Measurements from ENCODE around the gene WRAP53. TPM values are rescaled to one million over a fixed set of nuclear protein-coding genes. Genes with fewer than 3 reads are reported as not detected.

Gene WRAP53
- total and polyA plus RNA-seq, 5 experiments from 2014 or later, result 9.8 to 14.1 (median 11.6) TPM

- Mint-ChIP-seq H3K4me3 (peak overlapping the region in 1 of 10 donors; percentile 10), H3K27ac (peak overlapping the region in 3 of 10 donors; percentile 14 to 48 (median 38)), H3K4me1 (peaks cover 17 to 38% (median 22%) of the 10 kb centered on the region in 4 donors)
These were observed 24.0 kb downstream of the WRAP53 start for GRCh38 chr17:7712111-7712771.

GRCh38 chr17:7713782-7714181 is 25.5 kb downstream of the WRAP53 start:
- Mint-ChIP-seq H3K4me1 (peaks cover 24 to 53% (median 34%) of the 10 kb centered on the region in 4 donors), H3K4me3 (peak overlapping the region in 2 of 10 donors; percentile 48 to 60), H3K27me3 (peaks cover 31 to 94% (median 65%) of the 10 kb centered on the region in 5 donors), H3K36me3 (no peaks in the 10 kb centered on the region), H3K9me3 (no peaks in the 10 kb centered on the region), H3K27ac (no peak overlapping the region)
- DNase-seq, result no peak
- POLR2A ChIA-PET, result no interaction called here
- no peak for ATAC-seq

More at GRCh38 chr17:7712111-7712771, 24.0 kb downstream of the WRAP53 start:
- no peaks in the 10 kb centered on the region for H3K36me3 Mint-ChIP-seq
- POLR2A ChIA-PET, result no interaction called here
- DNase-seq (peak in 1 of 10 donors; percentile 24), ATAC-seq (peak; percentile 49 to 61)
- H3K27me3 Mint-ChIP-seq, result peaks cover 24 to 91% (median 58%) of the 10 kb centered on the region in 5 donors
- no peaks in the 10 kb centered on the region for H3K9me3 Mint-ChIP-seq

DNA sequence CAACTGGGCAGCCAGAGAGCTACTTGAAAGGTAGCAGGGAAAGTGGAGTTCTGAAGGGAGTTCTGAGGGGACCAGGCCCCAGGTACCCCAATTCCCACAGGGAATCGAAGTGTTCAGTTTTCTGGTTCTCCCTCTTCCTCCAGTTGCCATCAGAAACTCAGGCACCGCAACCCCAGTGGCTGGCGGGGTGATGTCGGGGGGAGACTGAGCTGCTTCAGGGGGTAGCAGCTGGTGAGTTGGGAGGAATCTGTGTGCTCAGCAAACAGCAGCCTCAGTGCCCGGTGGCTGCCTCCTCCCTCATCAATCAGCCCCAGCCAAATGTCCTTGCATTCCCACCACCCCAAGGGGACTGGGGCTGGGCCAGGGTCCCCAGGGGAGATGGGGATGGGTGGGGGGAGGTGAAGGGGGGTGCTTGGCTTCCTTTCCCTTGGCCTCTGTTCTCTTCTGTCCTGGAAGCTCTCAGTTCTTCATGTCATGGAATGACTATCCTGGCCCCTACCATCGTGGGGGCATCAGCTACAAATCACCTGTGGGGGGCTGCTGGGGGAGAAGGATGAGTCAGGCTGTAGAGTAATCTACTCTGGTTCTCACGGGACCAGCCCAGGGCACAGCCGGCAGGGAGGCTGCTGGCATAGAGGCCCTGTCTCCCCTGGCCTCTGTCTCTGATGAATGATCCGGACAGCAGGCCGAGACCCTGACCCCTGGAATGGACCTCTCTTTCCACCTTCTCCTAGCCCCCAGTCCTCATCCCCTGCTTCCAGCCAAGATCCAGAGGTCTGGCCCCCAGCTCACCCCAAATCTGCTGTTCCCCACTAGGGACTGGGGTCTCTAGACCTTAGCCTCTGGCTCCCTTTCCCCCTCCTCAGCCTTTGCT is 26.7 kb downstream of the WRAP53 start:
- H3K27me3 Mint-ChIP-seq, result peaks cover 31 to 95% (median 62%) of the 10 kb centered on the region in 5 donors
- POLR2A ChIA-PET, result no interaction called here
- no peaks in the 10 kb centered on the region for H3K36me3 Mint-ChIP-seq
- H3K4me3 Mint-ChIP-seq, result peak overlapping the region in 1 of 10 donors; percentile 18
- peaks cover 23 to 52% (median 34%) of the 10 kb centered on the region in 4 donors for H3K4me1 Mint-ChIP-seq
- peak overlapping the region in 1 of 10 donors; percentile 53 for H3K27ac Mint-ChIP-seq
- no peaks in the 10 kb centered on the region for H3K9me3 Mint-ChIP-seq
- no peak for ATAC-seq
- DNase-seq, result no peak

DNA sequence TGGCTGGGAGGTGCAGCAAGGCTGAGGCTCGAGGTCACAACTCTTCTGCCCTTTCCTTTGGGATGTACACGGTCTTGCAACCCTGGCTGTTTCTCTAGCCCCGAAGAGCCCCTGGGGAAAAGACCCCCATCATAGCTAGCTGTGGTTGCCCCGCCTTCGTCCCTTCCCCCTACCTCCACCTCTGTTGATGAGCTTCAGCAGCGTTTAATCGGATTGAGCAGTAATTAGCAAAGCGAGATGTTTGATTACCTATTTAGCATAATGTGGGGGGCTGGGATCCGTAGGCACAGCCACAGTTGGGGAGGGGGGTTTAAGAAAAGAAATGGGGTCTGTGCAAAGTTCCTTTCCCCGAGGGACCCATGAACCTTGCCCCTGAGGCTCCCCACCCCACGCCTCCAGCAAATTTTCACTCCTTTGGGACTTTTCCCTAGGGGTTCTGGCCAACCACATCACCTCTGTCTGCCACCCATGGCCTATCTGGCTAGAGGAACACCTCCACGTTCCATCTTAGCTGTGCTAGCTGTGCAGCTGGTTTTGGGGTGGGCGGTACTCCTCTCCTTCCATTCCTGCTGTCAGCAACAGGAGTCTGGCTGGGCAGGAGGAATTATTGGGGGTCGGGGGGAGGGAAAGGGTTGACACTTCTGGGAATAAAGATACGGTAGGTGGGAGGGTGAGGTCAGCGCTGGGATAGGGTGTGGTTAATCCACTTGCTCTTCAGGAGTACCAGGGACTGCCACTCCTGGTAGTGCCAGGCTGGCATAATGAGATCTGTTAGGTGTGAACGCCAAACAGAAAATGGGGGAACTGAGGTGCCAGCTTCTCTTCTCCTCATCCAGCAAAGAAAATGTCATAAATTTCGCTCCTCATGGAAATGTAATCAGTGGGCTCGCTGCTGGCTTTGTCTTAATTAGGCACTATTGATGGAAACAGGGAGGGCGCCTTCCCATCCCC is 27.9 kb downstream of the WRAP53 start:
- DNase-seq (no peak), ATAC-seq (no peak)
- POLR2A ChIA-PET, result no interaction called here
- H3K36me3 Mint-ChIP-seq, result no peaks in the 10 kb centered on the region
- peaks cover 18 to 42% (median 24%) of the 10 kb centered on the region in 4 donors for H3K4me1 Mint-ChIP-seq
- peak overlapping the region in 7 of 10 donors; percentile 32 to 85 (median 58) for H3K4me3 Mint-ChIP-seq
- peaks cover 0 to 2% (median 0%) of the 10 kb centered on the region in 9 donors for H3K9me3 Mint-ChIP-seq
- H3K27ac Mint-ChIP-seq, result no peak overlapping the region
- H3K27me3 Mint-ChIP-seq, result peaks cover 38 to 95% (median 61%) of the 10 kb centered on the region in 5 donors

DNA sequence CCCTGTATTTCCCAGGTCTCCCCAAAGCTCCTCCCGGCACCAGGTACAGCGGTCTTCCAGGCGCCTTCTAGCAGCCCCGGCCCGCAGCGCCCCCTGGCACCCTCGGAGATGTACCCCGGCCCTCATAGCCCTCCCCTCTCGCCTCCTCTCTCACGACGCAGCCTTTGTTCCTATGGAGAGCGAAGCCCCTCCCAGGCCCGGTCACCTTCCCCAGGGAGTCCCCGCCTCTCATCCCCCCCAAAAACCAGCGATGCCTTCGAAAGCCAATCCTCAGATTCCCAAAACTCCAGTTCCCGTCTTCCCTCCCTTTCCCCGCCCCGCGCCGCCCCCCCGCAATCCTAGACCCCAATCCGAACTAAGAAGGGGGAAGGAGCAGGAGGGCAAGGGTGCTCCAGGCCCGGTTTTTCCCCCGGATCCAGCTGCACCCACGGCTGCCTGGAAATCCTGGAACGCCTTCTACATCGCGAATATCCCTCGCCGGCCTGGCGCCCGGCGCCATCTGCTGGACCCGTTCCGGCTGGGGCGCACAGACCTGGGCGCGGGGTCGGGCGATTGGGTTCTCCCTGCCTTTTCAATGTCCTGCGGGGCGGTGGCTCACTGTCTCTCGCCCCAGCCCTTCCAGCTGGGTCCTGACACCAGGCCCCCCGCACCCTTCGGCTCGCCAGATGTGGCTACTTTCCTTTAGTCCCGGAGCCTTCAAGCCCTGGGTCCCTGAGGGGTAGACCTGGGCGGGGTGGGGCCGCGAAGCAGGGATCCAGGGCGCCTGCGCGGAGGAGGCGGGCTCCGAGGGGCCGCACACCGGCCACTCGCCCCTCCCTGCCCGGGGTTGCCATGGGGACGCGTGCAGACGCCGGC is 28.9 kb downstream of the WRAP53 start, which contains the start of gene DNAH2:
Gene DNAH2 (plus strand): TSS at position 844 of the 855 bp plus-strand sequence. CDS start 1,991 bp downstream, outside the sequence.
- Mint-ChIP-seq H3K27ac (peak within 1 kb of the TSS in 1 of 10 donors; percentile 20), H3K4me3 (peak within 1 kb of the TSS; percentile 62 to 85 (median 79)), H3K9me3 (peaks cover 0 to 2% (median 0%) of the 10 kb centered on the region in 9 donors), H3K36me3 (no peaks in the 10 kb centered on the region), H3K4me1 (peaks cover 14 to 41% (median 21%) of the 10 kb centered on the region in 4 donors), H3K27me3 (peaks cover 37 to 95% (median 62%) of the 10 kb centered on the region in 5 donors)
- POLR2A ChIA-PET, result no interaction called here
- ATAC-seq (peak; percentile 62 to 76), DNase-seq (peak in 4 of 10 donors; percentile 14 to 28 (median 25))

GRCh38 chr17:7717756-7718350 is 29.6 kb downstream of the WRAP53 start:
- H3K27me3 Mint-ChIP-seq, result peaks cover 37 to 95% (median 59%) of the 10 kb centered on the region in 5 donors
- peaks cover 12 to 34% (median 20%) of the 10 kb centered on the region in 4 donors for H3K4me1 Mint-ChIP-seq
- H3K4me3 Mint-ChIP-seq, result peak overlapping the region; percentile 61 to 85 (median 75)
- POLR2A ChIA-PET, result no interaction called here
- no peaks in the 10 kb centered on the region for H3K36me3 Mint-ChIP-seq
- H3K9me3 Mint-ChIP-seq, result peaks cover 0 to 2% (median 0%) of the 10 kb centered on the region in 9 donors
- ATAC-seq (peak; percentile 82 to 85), DNase-seq (peak in 5 of 10 donors; percentile 15 to 30 (median 25))
- peak overlapping the region in 1 of 10 donors; percentile 20 for H3K27ac Mint-ChIP-seq

DNA sequence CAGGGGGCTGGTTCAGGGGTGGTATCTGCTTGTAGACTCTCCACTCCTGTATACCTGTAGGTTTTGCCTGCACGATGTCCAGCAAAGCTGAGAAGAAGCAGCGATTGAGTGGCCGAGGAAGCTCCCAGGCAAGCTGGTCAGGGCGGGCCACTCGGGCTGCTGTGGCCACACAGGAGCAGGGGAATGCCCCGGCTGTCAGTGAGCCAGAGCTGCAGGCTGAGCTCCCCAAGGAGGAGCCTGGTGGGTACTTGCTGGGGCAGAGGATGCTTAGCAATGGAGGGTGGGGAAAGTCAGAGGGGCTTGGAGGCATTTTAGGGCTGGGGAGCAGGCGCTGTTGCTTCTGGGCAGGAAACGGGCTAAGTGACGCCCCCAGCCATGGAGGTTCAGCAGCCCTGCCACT is 31.4 kb downstream of the WRAP53 start:
- Mint-ChIP-seq H3K4me1 (peaks cover 9 to 27% (median 18%) of the 10 kb centered on the region in 4 donors), H3K9me3 (peaks cover 0 to 2% (median 0%) of the 10 kb centered on the region in 9 donors), H3K27ac (no peak overlapping the region), H3K36me3 (no peaks in the 10 kb centered on the region), H3K27me3 (peaks cover 35 to 93% (median 55%) of the 10 kb centered on the region in 5 donors), H3K4me3 (no peak overlapping the region)
- DNase-seq (no peak), ATAC-seq (no peak)
- POLR2A ChIA-PET, result no interaction called here

DNA sequence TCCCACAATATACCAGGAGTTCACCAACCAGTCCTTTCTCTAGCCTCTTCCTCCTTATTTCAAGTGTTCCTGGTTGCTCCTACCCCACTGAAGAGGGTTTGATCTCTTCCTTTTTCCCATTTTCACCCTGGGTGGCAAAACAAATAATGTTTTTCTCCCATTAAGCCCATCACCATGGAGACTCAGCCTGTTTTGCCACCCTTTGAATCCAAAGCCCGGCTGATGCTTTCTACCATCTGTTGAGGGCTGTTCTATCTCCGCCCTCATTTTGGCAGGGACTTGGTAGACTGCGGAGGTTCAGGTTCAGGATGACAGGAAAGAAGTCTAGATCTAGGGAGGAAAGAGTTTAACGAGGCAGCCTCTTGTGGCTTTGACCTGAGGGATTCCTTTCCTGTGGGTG is 31.8 kb downstream of the WRAP53 start:
- Mint-ChIP-seq H3K9me3 (peaks cover 0 to 2% (median 0%) of the 10 kb centered on the region in 9 donors), H3K4me1 (peaks cover 9 to 27% (median 18%) of the 10 kb centered on the region in 4 donors), H3K36me3 (no peaks in the 10 kb centered on the region), H3K4me3 (no peak overlapping the region), H3K27ac (no peak overlapping the region), H3K27me3 (peaks cover 35 to 89% (median 54%) of the 10 kb centered on the region in 5 donors)
- DNase-seq (no peak), ATAC-seq (no peak)
- POLR2A ChIA-PET, result no interaction called here

DNA sequence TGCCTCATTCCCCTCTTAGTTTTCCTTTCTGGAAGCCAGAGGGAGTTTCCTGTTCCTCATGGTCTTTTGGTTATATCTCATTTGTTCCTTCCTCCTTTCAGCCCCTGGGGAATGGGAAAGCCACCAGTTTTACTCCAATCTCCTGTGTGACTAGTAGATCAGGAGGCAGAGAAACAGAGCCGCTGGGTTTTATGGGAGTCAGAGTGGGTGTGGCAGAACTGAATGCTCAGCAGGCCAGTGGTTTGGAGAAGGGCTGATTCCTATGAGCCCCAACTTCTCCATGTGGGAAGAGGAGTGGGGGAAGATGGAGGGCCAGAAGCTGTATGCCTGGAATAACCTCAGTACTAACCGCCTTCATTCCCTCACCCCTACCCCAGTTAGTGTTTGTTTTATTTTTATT is 33.3 kb downstream of the WRAP53 start:
- POLR2A ChIA-PET, result no interaction called here
- H3K4me3 Mint-ChIP-seq, result no peak overlapping the region

GRCh38 chr17:7727886-7728285 is 39.6 kb downstream of the WRAP53 start:
- Mint-ChIP-seq H3K4me3 (no peak overlapping the region), H3K9me3 (no peaks in the 10 kb centered on the region), H3K4me1 (peaks cover 0 to 6% (median 0%) of the 10 kb centered on the region in 4 donors), H3K36me3 (no peaks in the 10 kb centered on the region), H3K27me3 (peaks cover 9 to 39% (median 23%) of the 10 kb centered on the region in 5 donors), H3K27ac (no peak overlapping the region)
- DNase-seq (no peak), ATAC-seq (no peak)
- POLR2A ChIA-PET, result interaction anchor here (0.6 to 1.0 kb wide), 2 partner anchors 35 to 652 kb away, joined by 3 to 5 read pairs; no protein-coding TSS in a partner anchor

More for the DNA sequence above, 33.3 kb downstream of the WRAP53 start:
- peaks cover 0 to 2% (median 0%) of the 10 kb centered on the region in 9 donors for H3K9me3 Mint-ChIP-seq
- DNase-seq (no peak), ATAC-seq (no peak)
- peaks cover 7 to 22% (median 15%) of the 10 kb centered on the region in 4 donors for H3K4me1 Mint-ChIP-seq
- peaks cover 31 to 84% (median 45%) of the 10 kb centered on the region in 5 donors for H3K27me3 Mint-ChIP-seq
- H3K27ac Mint-ChIP-seq, result no peak overlapping the region
- no peaks in the 10 kb centered on the region for H3K36me3 Mint-ChIP-seq
